Bronchial epithelial cell (primary cell): ENCODE measurements around the gene GOLGA6A. TPM values are rescaled to one million over a fixed set of nuclear protein-coding genes. Genes with fewer than 3 reads are reported as not detected.
"Not testable (repeated sequence)": the region's sequence is repeated elsewhere in the genome, so short reads cannot be mapped to it uniquely, and the experiment has no call there.

Experiments
- DNase-seq: peaks from one replicate; pipeline ENCODE4 v3.0.0-alpha.2; 2010; ENCODE audit warnings: low read depth
- FAIRE-seq: peaks from 2 replicates; lab custom pipeline; 2011; peaks lifted over from hg19 to GRCh38; lab: Jason Lieb, UNC
- H3K27me3 ChIP-seq: 2 replicates; pipeline ENCODE4 v1.5.1; 2011; ENCODE audit warnings: low read length; ENCODE audit not compliant: control insufficient read depth, insufficient read depth
- H3K36me3 ChIP-seq: 2 replicates; pipeline ENCODE4 v1.5.1; 2011; ENCODE audit warnings: low read length; ENCODE audit not compliant: control insufficient read depth, insufficient read depth
- H3K4me3 ChIP-seq: 2 replicates; pipeline ENCODE4 v1.5.1; 2011; ENCODE audit warnings: mild to moderate bottlenecking, low read depth, low read length, control low read depth
- CTCF ChIP-seq: IDR thresholded peaks from 2 replicates; pipeline ENCODE4 v1.5.1; 2011; ENCODE audit warnings: mild to moderate bottlenecking, moderate library complexity, low read length, control low read depth, inconsistent platforms; ENCODE audit not compliant: insufficient read depth, severe bottlenecking
- total RNA-seq: library from RNA; depleted of rRNA; stranded (reverse); fragments of >200 nt; gene quantifications from 2 replicates; pipeline ENCODE4 v1.2.1, GENCODE V29; 2014

The GOLGA6A gene
- total RNA-seq, 1 donor from 2014 or later = not detected

GRCh38 chr15:74072614-74073337, 9.6 kb downstream of the GOLGA6A start:
- DNase-seq, FAIRE-seq: not testable (repeated sequence)
- TF ChIP-seq CTCF = peak; percentile 20

GRCh38 chr15:74072132-74072531, 10.2 kb downstream of the GOLGA6A start:
- not testable (repeated sequence) for H3K27me3 ChIP-seq, H3K4me3 ChIP-seq, H3K36me3 ChIP-seq, DNase-seq, FAIRE-seq

More at GRCh38 chr15:74072614-74073337, 9.6 kb downstream of the GOLGA6A start:
- H3K27me3 ChIP-seq, H3K36me3 ChIP-seq, H3K4me3 ChIP-seq: not testable (repeated sequence)

GRCh38 chr15:74071645-74072044, 10.7 kb downstream of the GOLGA6A start:
- H3K36me3 ChIP-seq, DNase-seq, H3K27me3 ChIP-seq, FAIRE-seq, H3K4me3 ChIP-seq: not testable (repeated sequence)

- not testable (repeated sequence) for FAIRE-seq, H3K36me3 ChIP-seq, DNase-seq, H3K4me3 ChIP-seq, H3K27me3 ChIP-seq
- peak; percentile 20 for TF ChIP-seq CTCF
Observed at GRCh38 chr15:74065684-74066411, 16.5 kb downstream of the GOLGA6A start.

- not testable (repeated sequence) for FAIRE-seq, H3K36me3 ChIP-seq, H3K4me3 ChIP-seq, H3K27me3 ChIP-seq, DNase-seq
Observed at GRCh38 chr15:74064822-74065221, 17.5 kb downstream of the GOLGA6A start.

- H3K4me3 ChIP-seq, H3K36me3 ChIP-seq, H3K27me3 ChIP-seq, FAIRE-seq, DNase-seq: not testable (repeated sequence)
Observed at GRCh38 chr15:74064183-74064582, 18.2 kb downstream of the GOLGA6A start.

GRCh38 chr15:74063425-74064146, 18.8 kb downstream of the GOLGA6A start:
- FAIRE-seq, H3K27me3 ChIP-seq, H3K36me3 ChIP-seq, H3K4me3 ChIP-seq, DNase-seq: not testable (repeated sequence)

GRCh38 chr15:74062671-74063070, 19.7 kb downstream of the GOLGA6A start:
- Histone ChIP-seq H3K4me3 (no peak overlapping the region), H3K27me3 (no peaks in the 10 kb centered on the region), H3K36me3 (no peaks in the 10 kb centered on the region)
- no peak for DNase-seq
- TF ChIP-seq CTCF = no peak
- FAIRE-seq = no peak
